NT2/D1 (cell line): ENCODE results near the gene SNX17.

Experiments used
- DNase-seq: peaks from one replicate; pipeline ENCODE4 v3.0.0-alpha.2; 2011; ENCODE audit warnings: low read depth, low spot score
- H3K27me3 ChIP-seq: 2 replicates; pipeline ENCODE4 v1.6.0; 2011; ENCODE audit warnings: mild to moderate bottlenecking; ENCODE audit not compliant: insufficient read length, insufficient read depth
- H3K36me3 ChIP-seq: 2 replicates; pipeline ENCODE4 v1.6.1; 2011; ENCODE audit warnings: mild to moderate bottlenecking, low read length, mixed read lengths; ENCODE audit not compliant: insufficient read depth, insufficient read length
- H3K4me1 ChIP-seq: 2 replicates; pipeline ENCODE4 v1.5.1; 2011; ENCODE audit not compliant: insufficient read depth, insufficient read length
- H3K4me3 ChIP-seq: 2 replicates; pipeline ENCODE4 v1.5.1; 2011; ENCODE audit warnings: low read depth; ENCODE audit not compliant: insufficient read length
- H3K9ac ChIP-seq: 2 replicates; pipeline ENCODE4 v1.6.0; 2011; ENCODE audit warnings: low read depth; ENCODE audit not compliant: insufficient read length
- H3K9me3 ChIP-seq: 2 replicates; pipeline ENCODE4 v1.5.1; 2011; ENCODE audit warnings: mild to moderate bottlenecking, low read length; ENCODE audit not compliant: insufficient read depth
- SUZ12 ChIP-seq: IDR thresholded peaks from 2 replicates; pipeline ENCODE4 v1.6.1; 2011; ENCODE audit not compliant: insufficient read length, insufficient read depth; ENCODE audit errors: extremely low read depth
- YY1 ChIP-seq: IDR thresholded peaks from 2 replicates; pipeline ENCODE4 v1.6.1; 2011; ENCODE audit not compliant: insufficient read length, insufficient read depth
- ZNF274 ChIP-seq: IDR thresholded peaks from 2 replicates; pipeline ENCODE4 v1.6.1; 2011; ENCODE audit warnings: mild to moderate bottlenecking, low read depth, low read length

SNX17 gene, protein sequence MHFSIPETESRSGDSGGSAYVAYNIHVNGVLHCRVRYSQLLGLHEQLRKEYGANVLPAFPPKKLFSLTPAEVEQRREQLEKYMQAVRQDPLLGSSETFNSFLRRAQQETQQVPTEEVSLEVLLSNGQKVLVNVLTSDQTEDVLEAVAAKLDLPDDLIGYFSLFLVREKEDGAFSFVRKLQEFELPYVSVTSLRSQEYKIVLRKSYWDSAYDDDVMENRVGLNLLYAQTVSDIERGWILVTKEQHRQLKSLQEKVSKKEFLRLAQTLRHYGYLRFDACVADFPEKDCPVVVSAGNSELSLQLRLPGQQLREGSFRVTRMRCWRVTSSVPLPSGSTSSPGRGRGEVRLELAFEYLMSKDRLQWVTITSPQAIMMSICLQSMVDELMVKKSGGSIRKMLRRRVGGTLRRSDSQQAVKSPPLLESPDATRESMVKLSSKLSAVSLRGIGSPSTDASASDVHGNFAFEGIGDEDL

GRCh38 chr2:27370026-27370815 is at the start of gene SNX17, which contains the start of gene EIF2B4:
Gene SNX17, plus strand, starts transcription at chr2:27370616. Its CDS starts 128 bp downstream, at chr2:27370744.
Gene EIF2B4, minus strand, starts transcription at chr2:27370338. Its CDS starts 24 bp downstream, at chr2:27370314.
- Histone ChIP-seq H3K4me1 (peaks cover 5% of the 10 kb centered on the region), H3K9me3 (no peaks in the 10 kb centered on the region), H3K27me3 (no peaks in the 10 kb centered on the region), H3K4me3 (peak within 1 kb of the TSS; percentile 99), H3K9ac (peak within 1 kb of the TSS; percentile 96), H3K36me3 (peaks cover 68% of the 10 kb centered on the region)
- TF ChIP-seq YY1 = peak; percentile 75
- no peak for TF ChIP-seq SUZ12
- DNase-seq = peak; percentile 98

DNA sequence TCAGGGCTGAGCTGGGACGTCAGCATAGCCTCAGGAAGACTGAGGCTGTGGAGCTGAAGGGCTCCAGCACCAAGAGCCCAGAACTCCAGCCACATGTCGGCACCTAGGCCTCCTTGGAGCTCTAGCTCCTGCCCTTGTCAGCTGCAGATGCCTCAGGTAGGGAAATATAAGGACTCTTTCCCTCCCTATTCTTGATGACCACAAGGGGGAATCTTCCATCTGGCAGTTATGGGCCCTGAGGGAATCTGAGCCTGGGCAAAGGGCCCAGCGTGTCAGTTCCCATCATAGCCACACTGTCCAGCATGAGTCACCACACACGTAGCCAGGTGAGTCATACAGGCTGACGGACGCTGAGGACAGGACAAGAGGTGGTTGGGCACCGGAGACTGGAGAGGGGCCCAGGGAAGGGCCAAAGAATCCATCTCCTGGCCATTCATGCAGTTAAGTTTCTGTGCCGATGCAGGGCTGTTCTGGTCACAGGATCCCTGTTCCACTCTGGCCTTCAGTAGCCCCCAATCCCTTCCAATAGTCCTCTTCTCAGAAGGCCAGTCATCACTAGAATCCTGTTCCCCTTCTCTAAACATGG is 49.4 kb upstream of the SNX17 start:
- no peak for DNase-seq
- TF ChIP-seq YY1 = no peak
- no peak for TF ChIP-seq ZNF274
- TF ChIP-seq SUZ12 = no peak
- Histone ChIP-seq H3K27me3 (no peaks in the 10 kb centered on the region), H3K4me1 (peaks cover 5% of the 10 kb centered on the region), H3K9ac (peak overlapping the region; percentile 34), H3K4me3 (no peak overlapping the region), H3K36me3 (peaks cover 29% of the 10 kb centered on the region), H3K9me3 (no peaks in the 10 kb centered on the region)

GRCh38 chr2:27322301-27322765 is 48.1 kb upstream of the SNX17 start:
- Histone ChIP-seq H3K4me3 (peak overlapping the region; percentile 88), H3K27me3 (no peaks in the 10 kb centered on the region), H3K9ac (peak overlapping the region; percentile 89), H3K4me1 (peaks cover 5% of the 10 kb centered on the region), H3K9me3 (no peaks in the 10 kb centered on the region), H3K36me3 (peaks cover 31% of the 10 kb centered on the region)
- TF ChIP-seq ZNF274 = no peak
- TF ChIP-seq SUZ12 = no peak
- no peak for TF ChIP-seq YY1
- DNase-seq = no peak

DNA sequence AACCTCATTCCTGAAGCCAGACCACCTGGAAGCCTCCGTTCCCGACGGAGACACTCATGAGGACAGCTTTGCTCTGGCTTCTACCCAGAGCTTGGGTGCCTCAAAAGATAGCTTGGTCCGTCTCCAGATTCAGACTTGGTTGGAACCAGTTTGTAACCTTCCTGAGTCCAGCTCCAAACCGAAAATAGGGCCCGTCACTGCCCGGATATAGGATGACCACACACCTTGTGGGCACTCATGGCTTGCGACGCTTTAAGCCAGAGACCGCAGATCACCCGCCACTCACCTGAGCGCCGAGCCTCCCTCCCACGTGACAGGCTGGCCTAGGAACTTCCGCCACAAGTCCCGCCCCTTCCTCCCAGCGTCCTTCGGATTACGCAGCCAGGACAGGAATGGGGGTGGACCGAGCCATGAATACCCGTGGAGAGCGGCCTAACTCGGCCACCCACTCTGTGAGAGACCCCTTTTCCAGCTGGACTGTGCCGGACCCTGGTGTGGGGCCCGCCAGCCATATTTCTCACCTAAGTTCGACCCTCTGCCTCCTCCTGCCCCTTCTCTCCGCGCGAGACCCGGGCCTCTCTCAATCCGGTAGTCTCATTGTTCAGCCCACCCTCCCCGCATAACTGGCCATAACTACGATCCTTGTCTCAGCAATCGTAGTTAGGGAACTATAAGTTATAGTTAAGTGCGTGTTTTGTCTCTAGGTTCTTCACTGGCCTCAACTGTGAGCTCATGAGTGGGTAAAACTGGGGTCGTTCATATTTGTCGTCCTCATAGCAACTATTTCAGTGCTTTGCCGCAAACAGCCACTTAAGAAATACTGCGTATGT is 47.4 kb upstream of the SNX17 start, which contains the start of gene MPV17:
Gene MPV17, minus strand, starts transcription at position 332 of the 830 bp plus-strand sequence. CDS start 580 bp downstream, outside the sequence.
- DNase-seq = peak; percentile 90

GRCh38 chr2:27323596-27324285 is 46.7 kb upstream of the SNX17 start:
- Histone ChIP-seq H3K9ac (peak overlapping the region; percentile 89), H3K4me1 (peaks cover 5% of the 10 kb centered on the region), H3K27me3 (no peaks in the 10 kb centered on the region), H3K36me3 (peaks cover 38% of the 10 kb centered on the region), H3K4me3 (peak overlapping the region; percentile 88), H3K9me3 (no peaks in the 10 kb centered on the region)
- TF ChIP-seq SUZ12 (no peak), ZNF274 (no peak), YY1 (no peak)
- DNase-seq = no peak

More for the DNA sequence above, 47.4 kb upstream of the SNX17 start, which contains the start of gene MPV17:
- Histone ChIP-seq H3K27me3 (no peaks in the 10 kb centered on the region), H3K4me1 (peaks cover 5% of the 10 kb centered on the region), H3K9me3 (no peaks in the 10 kb centered on the region), H3K36me3 (peaks cover 30% of the 10 kb centered on the region), H3K4me3 (peak within 1 kb of the TSS; percentile 88), H3K9ac (peak within 1 kb of the TSS; percentile 89)
- TF ChIP-seq SUZ12 = no peak

- H3K27me3 ChIP-seq = no peaks in the 10 kb centered on the region
- no peak overlapping the region for H3K9ac ChIP-seq
- H3K9me3 ChIP-seq = no peaks in the 10 kb centered on the region
- TF ChIP-seq ZNF274 = no peak
- TF ChIP-seq SUZ12 = no peak
- TF ChIP-seq YY1 = no peak
- DNase-seq = no peak
- H3K4me3 ChIP-seq = no peak overlapping the region
- H3K36me3 ChIP-seq = peaks cover 47% of the 10 kb centered on the region
- peaks cover 5% of the 10 kb centered on the region for H3K4me1 ChIP-seq
Measured at GRCh38 chr2:27324720-27325119, 45.7 kb upstream of the SNX17 start.
